ENCODE data around the gene ST8SIA6.

- TF ChIP-seq ZFP36 (IDR thresholded peaks at IDR 0.05; ENCODE audit: borderline replicate concordance, partially characterized antibody) (no peak), EP300 (IDR thresholded peaks at IDR 0.05) (no peak), PBX3 (IDR thresholded peaks at IDR 0.05) (no peak)
Measured at GRCh38 chr10:17422931-17423330, 31.5 kb downstream of the ST8SIA6 start.
